HL-60 (cell line): ENCODE data around the gene SZT2.

Experiments
- DNase-seq, 2 experiments: peaks; one replicate each; pipeline ENCODE4 v3.0.0-alpha.2; 2010 to 2020; ENCODE audit warnings: low read depth in 1 of 2, low spot score in 1 of 2
- H3K27ac ChIP-seq: fragments of 250-450 bp; sonication (Bioruptor Pico); replicated peaks from 2 replicates; pipeline ENCODE4 v1.5.1; 2020; ENCODE audit warnings: mild to moderate bottlenecking, moderate library complexity
- H3K27me3 ChIP-seq: fragments of 250-450 bp; sonication (Bioruptor Pico); 2 replicates; pipeline ENCODE4 v1.5.1; 2021; ENCODE audit warnings: mild to moderate bottlenecking, moderate library complexity; ENCODE audit not compliant: insufficient read depth, poor library complexity, severe bottlenecking
- H3K4me3 ChIP-seq: replicated peaks from 2 replicates; pipeline ENCODE4 v1.5.1; 2011; ENCODE audit warnings: mild to moderate bottlenecking, control low read depth, low read length; ENCODE audit not compliant: insufficient read depth
- CTCF ChIP-seq: IDR thresholded peaks from one replicate; pipeline ENCODE4 v1.5.1; 2011; ENCODE audit warnings: low read length, control low read depth, inconsistent platforms; ENCODE audit not compliant: insufficient read depth
- GABPA ChIP-seq: IDR thresholded peaks from 2 replicates; pipeline ENCODE4 v1.6.1; 2012; ENCODE audit warnings: low read depth
- POLR2AphosphoS5 ChIP-seq: IDR thresholded peaks from 2 replicates; pipeline ENCODE4 v1.6.1; 2012; ENCODE audit warnings: low read depth
- REST ChIP-seq: IDR thresholded peaks from 2 replicates; pipeline ENCODE4 v1.6.1; 2012; ENCODE audit warnings: low read depth; ENCODE audit not compliant: insufficient replicate concordance
- SPI1 ChIP-seq: IDR thresholded peaks from 2 replicates; pipeline ENCODE4 v1.6.1; 2012; ENCODE audit warnings: low read depth, mild to moderate bottlenecking, borderline replicate concordance

Gene SZT2

GRCh38 chr1:43432171-43432860 lies 42.6 kb downstream of the SZT2 start:
- DNase-seq, result no peak
- no peak for TF ChIP-seq SPI1
- TF ChIP-seq CTCF, result no peak
- TF ChIP-seq REST, result no peak
- no peak for TF ChIP-seq GABPA
- TF ChIP-seq POLR2AphosphoS5, result no peak
- Histone ChIP-seq H3K27me3 (no peaks in the 10 kb centered on the region), H3K4me3 (no peak overlapping the region), H3K27ac (no peak overlapping the region)

GRCh38 chr1:43432907-43433306 lies 43.2 kb downstream of the SZT2 start:
- no peak for DNase-seq
- Histone ChIP-seq H3K4me3 (no peak overlapping the region), H3K27me3 (no peaks in the 10 kb centered on the region), H3K27ac (no peak overlapping the region)
- TF ChIP-seq GABPA (no peak), POLR2AphosphoS5 (no peak), SPI1 (no peak), REST (no peak), CTCF (no peak)

GRCh38 chr1:43434256-43434655 lies 44.6 kb downstream of the SZT2 start:
- Histone ChIP-seq H3K27ac (no peak overlapping the region), H3K4me3 (no peak overlapping the region), H3K27me3 (no peaks in the 10 kb centered on the region)
- TF ChIP-seq REST (no peak), SPI1 (no peak), POLR2AphosphoS5 (no peak), GABPA (no peak), CTCF (no peak)
- no peak for DNase-seq
